HG02885 (cell line): ENCODE data around the gene MTRF1.

Experiments
- ATAC-seq: cut with Tn5 transposase; IDR thresholded peaks from one replicate; pipeline ENCODE4 v1.9.1; 2021; ENCODE audit warnings: mild to moderate bottlenecking; ENCODE audit not compliant: unreplicated experiment, poor library complexity

MTRF1 gene, protein sequence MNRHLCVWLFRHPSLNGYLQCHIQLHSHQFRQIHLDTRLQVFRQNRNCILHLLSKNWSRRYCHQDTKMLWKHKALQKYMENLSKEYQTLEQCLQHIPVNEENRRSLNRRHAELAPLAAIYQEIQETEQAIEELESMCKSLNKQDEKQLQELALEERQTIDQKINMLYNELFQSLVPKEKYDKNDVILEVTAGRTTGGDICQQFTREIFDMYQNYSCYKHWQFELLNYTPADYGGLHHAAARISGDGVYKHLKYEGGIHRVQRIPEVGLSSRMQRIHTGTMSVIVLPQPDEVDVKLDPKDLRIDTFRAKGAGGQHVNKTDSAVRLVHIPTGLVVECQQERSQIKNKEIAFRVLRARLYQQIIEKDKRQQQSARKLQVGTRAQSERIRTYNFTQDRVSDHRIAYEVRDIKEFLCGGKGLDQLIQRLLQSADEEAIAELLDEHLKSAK

DNA sequence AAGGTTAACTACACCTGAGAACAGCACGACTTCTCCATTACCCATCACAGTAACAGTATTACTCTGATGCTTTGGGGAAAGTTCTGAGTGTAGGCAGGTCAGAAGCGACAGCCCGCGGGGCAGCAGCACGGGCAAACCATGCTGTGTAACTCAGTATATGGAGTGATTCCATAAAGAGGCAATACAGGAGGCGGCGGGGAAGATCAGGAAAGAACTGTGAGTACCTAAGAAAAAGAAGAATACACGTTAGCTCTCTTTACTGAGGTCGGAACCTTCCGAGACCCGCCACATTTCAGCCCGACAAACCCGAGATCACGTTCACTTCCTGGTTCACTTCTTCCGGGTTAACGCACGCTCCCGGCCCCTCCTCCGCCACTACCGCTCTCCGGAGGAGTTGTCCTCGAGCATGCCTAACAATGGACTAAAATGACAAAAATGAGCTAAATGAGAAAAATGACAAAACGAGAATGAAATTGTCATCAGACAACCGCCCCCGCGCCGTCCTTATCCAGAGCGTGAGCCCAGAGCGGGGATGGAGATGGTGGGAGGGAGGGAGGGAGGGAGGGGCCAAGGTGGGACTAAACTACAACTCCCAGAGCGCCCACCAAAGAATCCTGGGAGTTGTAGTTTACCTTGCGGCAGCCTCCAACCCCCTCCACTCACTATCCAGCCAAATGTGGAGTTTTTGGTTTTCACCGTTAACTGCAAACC lies at the start of gene MTRF1:
TSS of gene MTRF1 (minus strand) at position 316 of the 711 bp plus-strand sequence. CDS start 2,669 bp downstream, outside the sequence.
- ATAC-seq: peak; percentile 95

DNA sequence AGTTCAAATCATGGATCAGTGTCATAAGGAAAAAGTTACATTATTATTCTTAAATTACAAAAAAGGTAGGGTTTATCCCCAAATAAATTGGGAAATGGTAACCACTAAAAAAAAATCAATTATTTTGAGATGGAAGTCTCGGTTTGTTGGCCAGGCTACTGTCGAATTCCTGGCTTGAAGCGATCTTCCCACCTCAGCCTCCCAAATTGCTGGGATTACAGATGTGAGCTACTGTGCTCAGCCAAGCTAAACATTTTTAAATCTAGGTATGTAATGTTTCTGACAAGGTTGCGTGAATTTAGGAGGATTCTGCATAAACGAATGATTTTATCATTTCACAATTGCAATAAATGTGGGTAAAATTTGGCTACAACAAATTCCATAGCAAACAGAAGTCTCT lies 49.7 kb upstream of the MTRF1 start:
- no peak for ATAC-seq

DNA sequence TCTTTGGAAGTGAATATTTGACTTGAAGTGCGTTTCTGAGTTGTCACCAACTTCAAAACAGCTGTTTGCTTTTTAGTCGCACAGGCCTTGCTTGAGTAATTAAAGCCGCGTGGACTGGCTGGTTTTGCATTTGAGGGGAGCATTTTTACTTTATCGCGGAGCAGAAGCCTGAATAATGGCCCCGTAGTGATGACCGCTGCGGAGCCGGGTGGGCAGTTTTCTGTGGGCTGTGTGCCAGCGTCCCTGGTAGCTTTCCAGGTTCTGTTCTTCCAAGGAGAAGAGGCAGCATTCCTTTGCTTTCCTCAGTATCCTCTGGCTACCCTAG lies 48.8 kb upstream of the MTRF1 start:
- peak; percentile 30 for ATAC-seq

DNA sequence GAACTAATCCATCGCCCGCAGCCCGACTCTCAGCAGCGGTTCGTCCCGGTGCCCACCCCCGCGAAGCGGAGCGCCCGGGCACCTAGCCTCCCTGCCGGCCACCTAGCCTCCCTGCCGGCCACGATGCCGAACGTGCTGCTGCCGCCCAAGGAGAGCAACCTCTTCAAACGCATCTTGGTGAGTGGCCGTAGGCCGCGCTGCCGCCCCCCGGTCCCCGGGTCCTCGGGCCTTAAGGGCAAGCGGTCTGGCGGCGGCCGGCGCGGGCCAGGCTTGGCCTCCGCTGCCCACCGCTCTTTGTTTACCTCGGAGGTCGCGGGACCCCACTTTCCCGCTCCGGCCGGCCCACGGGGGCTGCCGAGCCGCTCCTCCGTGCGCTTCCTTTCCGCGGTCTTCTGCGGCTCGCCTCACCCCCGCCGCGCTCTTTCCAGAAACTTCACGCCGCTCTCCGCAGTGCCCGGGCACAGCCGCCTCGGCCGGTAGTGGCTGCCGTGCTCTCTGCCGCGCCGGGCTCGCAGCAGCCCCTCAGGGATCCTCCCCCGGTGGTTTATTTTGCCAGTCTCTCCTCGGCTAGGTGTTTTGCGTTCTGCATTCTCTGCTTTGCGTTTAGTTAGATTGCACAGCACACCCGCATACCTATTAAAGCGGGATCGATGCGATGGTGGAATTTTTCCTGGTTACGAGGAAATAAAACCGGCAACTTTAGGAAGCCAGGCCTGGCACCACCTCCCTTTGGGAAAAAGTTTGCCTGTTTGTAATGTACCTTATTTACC lies 48.2 kb upstream of the MTRF1 start:
- peak; percentile 58 for ATAC-seq

DNA sequence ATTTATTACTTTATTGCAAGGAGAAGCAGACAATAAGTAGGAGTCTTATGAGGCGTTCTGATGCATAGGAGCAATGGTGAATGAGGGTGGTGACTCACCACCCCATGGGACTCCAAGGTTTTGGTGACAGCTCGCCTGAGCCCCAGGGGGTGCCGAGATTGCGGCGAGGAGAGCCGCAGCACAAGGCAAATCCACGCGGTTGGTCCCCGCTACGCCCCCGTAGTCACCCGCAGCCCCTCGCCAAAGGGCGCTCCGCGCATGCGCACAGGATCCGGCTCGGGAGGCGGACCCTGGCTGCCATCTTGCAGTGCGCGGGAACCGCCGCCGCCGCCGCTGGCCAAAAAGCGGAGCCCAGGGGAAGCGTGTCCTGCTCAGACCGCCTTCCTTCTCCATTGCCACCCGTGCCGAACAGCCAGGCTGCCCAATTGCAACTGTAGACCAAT lies 47.6 kb upstream of the MTRF1 start, which contains the start of gene NAA16:
TSS of gene NAA16 (plus strand) at position 305 of the 443 bp plus-strand sequence. CDS start 262 bp downstream, outside the sequence.
- peak; percentile 76 for ATAC-seq

DNA sequence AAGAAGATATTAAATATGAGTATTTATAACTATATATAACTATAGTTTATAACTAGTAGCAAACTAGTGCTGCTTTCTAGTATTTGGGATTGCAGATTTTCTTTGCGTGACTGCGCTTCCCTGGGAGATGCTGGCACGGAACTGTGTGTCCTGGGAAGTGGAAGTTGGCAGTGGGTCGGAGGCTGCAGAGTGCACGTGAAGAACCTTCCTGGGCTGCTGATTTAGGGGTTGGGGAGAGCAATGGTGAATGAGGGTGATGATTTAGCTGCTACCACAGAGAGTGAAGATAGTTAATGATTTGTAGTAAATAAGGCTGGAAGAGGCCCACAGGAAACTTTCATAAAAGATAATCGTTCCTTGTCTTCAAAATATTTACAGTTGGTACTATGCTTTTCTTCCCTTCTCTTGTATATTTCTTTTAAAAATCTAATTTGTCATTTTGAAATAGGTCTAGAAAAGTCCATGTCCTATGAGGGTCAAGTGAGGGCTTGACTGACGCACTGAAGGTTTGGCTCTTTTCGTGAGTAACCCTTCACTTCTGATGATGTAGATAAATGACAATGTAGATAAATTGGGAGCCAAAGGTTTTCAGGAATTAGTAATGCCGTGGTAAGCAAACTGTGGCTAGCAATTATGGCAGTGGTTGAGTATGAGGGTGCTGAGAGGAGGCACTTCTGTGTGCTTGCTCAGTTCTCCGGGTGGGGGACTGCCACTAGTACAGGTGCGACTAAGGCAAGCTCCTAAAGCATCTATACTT lies 44.7 kb upstream of the MTRF1 start:
- ATAC-seq: no peak

DNA sequence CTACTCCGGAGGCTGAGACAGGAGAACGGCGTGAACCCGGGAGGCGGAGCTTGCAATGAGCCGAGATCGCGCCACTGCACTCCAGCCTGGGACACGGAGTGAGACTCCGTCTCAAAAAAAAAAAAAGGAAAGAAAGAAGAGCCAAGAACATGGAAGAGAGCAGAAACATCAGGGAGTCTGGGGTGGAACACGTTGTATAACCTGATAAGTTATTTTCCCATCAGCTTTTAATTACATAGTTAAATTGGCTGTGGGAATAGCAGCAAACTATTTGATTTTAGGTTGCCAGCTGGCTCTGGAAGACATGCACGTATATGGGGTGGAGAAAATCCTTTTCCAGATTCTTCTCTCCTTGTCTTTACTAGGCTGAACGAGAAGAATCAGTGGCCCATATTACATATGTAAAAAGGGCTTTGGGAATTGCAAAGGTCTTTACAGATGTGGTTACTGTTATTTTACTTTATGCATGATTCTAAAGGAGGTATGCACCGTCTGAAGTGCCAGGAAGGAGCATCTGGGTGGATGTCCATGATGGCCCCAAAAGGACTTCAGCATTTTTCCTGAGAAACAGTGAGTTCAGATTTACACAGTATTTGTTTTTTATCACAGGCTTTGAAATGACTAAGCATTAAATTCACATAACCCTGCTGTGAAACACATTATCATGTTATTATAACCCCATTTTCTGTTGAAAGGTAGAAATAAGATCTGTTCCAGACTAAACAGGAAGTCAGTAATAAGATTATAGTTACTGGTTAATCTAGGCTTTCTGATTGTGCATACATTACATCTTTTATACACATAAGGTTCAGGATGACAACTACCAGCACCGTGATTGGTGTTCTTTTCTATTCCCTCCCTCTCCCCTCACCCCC lies 43.1 kb upstream of the MTRF1 start:
- no peak for ATAC-seq

DNA sequence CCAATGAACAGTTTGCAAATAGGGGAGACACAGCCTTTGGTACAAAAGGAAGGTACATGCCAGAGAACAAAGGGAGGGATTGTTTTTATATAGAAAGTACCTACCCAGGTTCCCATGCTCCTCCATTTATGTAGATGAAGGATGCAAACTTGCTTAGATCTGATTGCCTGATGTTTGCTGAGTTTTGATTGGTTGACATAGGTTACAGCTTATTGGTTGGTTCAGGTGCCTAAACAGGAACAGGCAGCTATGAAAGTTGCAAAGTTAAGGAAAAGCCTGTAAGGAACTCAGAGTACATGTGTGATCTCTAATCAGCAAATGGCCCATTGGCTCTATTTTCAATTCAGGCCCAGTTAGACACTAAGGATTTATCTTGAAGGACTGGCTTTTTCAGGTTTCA lies 41.2 kb upstream of the MTRF1 start:
- ATAC-seq: no peak

DNA sequence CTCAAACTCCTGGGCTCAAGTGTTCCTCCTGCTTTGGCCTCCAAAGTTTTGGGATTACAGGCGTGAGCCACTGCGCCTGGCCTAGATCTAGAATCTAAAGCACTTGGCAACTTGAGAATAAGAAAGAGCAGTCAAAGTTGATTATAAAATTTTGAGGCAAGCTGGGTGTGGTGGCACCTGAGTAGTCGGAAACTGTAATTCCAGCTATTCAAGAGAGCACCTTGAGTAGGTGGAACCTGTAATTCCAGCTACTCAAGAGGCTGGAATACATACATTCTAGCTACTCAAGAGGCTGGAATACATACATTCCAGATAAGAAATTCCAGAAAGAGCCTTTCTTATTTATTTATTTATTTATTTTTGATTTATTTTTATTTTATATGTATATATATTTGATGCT lies 39.4 kb upstream of the MTRF1 start:
- ATAC-seq: no peak

DNA sequence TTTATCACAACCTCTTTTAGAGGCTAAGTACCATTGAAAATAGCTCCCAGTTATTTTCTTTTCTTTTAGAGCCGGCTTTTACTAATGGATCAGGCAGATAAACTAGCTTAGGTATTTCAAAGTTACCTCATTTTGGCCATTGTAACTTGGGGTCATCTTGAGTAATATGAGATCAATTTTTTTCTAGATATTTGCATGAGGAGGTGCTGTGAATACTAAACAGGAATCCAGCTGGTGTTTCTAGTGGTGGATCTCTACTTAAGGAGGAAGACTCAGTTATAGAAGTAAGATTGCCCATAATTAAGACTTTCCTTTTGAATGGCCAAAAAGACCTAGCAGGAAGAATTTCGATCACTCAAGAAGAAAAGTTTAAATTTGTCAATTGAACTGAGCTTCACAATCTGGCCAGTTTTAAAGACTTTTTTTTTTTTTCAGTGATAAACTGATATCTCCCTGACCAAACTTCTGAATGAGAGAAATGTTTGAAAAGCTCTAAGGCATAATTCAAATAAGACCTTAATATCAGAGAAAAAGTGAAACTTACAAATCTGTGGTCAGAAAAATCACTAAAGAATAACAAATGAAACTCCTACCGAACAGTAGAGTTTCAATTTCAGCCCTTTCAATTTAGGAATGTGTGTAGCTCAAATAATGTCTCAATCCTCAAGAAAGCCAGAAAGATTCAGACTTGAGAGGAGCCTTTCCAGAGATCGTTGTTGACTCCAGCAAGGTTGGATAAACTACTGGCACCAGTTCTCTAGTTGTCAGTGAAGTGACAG lies 36.1 kb upstream of the MTRF1 start:
- no peak for ATAC-seq

DNA sequence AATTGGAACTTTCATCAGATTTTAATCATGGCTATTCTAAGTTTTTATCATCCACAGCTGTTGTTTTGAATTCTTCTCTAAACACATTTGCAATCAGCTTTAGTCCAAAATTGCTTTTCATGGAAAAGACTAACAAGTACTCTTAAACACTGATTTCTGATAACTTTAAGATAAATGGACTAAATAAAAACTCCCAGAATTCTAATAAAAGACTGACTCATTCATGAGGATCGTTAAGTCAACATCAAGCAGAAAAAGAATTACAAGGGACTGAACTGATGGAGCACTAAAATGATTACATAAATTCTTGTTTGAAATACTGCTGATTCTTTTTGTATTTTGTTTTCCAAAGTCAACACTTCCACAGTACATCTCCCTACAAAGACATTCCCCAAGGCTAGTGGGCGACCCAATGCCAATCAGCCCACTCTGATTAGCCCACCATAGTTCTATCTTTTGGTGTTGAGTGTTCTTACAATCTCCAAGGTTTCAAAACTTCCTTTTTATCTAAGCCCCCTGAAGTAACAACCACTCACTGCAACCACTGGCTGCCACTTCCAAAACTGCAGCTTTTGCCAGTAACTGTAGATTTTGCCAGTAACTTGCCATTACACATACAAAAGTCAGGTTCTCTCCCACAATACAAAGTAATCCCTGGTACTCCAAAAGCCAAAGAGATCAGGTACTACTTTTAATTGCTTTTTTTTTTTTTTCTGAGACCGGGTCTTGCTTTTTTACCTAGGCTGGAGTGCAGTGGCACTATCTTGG lies 33.7 kb upstream of the MTRF1 start:
- ATAC-seq: no peak

DNA sequence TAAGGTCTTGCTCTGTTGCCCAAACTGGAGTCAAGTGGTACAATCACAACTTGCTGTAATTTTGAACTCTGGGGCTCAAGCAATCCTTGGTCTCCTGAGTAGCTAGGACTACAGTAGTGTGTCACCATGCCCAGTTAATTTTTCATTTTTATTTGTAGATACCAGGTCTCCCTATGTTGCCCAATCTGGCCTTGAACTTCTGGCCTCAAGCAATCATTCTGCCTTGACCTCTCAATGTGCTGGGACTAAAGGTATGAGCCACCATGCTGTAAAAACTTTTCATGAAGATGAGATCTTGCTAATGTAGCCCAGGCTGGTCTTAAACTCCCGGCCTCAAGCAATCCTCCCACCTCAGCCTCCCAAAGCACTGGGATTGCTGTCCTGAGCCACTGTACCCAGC lies 32.6 kb upstream of the MTRF1 start:
- ATAC-seq: no peak

DNA sequence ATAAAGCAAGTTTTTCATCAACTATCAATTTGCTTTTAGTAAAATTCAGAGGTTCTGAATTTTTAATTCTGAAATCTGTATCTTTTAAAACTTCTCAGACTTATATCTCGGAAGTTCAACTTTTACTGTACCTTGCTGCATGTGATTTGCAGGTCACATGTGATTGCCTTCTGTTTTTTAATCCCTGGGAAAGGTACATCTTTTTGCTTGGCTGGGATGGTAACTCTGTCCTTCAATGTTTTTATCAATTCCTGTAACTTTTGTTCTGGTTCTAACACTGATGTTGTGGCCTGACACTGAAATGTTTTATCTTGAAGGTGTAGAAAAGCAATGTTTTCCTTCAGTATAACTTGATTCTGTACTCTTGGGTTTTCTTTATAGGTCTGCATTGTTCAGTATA lies 31.5 kb upstream of the MTRF1 start:
- no peak for ATAC-seq

DNA sequence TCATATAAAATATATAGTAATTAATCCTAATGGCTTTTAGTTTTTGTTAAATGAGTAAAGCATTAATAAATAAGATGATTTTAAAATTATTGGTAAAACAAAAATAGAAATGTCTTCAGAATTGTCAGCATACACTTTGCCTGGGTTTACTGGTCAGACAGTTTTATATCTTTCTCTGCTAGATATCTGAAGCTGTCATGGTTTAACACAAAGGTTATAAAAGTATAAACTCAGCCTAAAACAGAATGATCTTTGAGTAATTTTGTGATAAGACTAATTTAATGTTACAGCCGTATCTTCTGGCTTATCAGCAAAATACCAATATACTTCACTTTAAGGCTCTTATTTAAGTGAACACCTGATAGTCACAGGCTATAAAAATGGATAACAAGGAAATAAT lies 29.9 kb upstream of the MTRF1 start:
- ATAC-seq: no peak

DNA sequence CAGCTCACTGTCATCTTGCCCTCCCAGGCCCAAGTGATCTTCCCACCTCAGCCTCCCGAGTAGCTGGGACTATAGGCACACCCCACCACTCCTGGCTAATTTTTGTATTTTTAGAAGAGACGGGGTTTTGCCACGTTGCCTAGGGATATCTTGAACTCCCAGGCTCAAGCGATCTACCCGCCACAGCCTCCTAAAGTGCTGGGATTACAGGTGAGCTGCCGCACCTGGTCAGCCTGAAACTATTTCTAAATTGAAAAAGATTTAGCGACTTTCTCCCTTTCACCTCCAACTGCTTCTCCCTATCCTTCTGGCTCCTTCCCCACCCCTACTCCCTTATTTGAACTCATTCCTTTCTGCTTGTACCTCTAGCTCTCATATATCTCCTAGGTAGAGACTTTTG lies 27.9 kb upstream of the MTRF1 start:
- no peak for ATAC-seq

DNA sequence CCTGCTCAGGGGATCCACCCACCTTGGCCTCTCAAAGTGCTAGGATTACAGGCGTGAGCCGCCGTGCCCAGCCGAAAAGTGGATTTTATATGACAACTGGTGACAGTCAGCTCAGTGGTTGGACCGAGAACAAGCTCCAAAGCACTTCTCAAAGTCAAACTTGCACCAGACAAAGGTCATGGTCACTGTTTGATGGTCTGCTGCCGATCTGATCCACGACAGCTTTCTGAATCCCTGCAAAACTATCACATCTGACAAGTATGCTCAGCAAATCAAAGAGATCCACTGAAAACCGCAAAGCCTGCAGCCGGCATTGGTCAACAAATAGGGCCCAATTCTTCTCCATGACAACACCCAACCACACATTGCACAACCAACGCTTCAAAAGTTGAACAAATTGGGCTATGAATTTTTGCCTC lies 26.1 kb upstream of the MTRF1 start:
- no peak for ATAC-seq

DNA sequence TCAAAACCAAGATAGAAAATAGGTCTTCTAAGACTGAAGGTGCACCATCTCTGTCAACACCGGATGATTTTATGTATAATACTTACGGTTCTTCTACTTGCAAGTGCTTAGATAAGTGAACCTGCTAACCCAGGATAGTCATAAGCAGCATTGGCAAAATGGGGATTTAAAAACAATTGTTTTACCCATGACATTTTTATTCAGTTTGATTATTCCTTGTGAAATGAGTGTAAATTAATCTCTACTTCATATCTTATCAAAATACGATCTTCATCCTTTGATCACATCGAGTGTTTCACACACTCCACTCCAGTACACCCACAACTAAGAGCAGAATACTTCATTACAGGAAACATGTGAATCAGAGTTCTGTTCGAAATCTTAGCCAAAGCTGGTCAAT lies 23.0 kb upstream of the MTRF1 start:
- no peak for ATAC-seq
